Activated CD4-positive, alpha-beta T cell treated with anti-CD3 and anti-CD28 coated beads, Interleukin-2, amount 50 U/mL, for 16 hours (primary cell): ENCODE measurements around the gene PRKAA2.

Source experiments
- DNase-seq: peaks from one replicate; pipeline ENCODE4 v3.0.0-alpha.2; 2020

The PRKAA2 gene

GRCh38 chr1:56655991-56656613, 11.0 kb downstream of the PRKAA2 start:
- no peak for DNase-seq

- DNase-seq, result no peak
Observed at GRCh38 chr1:56658254-56658653, 13.1 kb downstream of the PRKAA2 start.

DNA sequence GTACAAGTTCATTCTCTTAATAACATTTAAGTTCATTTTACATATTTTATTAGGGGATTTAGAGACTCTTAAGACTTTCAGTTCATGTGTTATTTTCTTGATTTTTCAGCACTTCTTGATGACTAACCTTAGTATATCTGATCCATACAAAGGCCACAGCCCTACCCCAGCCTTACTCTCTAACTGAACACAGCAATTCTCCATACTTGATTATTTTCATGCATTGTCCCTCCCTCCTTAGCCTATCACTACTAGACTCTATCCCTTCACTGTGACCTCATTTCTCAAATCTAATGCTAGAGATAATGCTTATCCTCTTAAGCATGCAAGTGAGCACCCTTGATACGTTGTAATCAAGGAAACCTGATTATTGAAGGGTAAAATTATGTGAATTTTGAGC, 15.2 kb downstream of the PRKAA2 start:
- DNase-seq, result no peak

DNA sequence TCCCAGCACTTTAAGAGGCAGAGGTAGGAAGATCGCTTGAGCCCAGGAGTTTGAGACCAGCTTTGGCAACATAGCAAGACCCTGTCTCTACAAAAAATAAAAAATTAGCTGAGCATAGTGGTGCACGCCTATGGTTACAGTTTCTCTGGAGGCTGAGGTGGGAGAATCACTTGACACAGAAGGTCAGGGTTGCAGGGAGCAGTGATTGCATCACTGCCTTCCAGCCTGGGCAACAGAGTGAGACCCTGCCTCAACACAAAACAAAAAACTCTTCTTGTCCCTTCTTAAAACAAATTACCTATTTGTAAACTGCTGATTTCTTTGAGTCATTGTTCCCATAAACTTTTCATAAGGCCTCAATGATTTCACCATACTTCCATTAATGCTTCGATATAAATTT, 18.7 kb downstream of the PRKAA2 start:
- no peak for DNase-seq

DNA sequence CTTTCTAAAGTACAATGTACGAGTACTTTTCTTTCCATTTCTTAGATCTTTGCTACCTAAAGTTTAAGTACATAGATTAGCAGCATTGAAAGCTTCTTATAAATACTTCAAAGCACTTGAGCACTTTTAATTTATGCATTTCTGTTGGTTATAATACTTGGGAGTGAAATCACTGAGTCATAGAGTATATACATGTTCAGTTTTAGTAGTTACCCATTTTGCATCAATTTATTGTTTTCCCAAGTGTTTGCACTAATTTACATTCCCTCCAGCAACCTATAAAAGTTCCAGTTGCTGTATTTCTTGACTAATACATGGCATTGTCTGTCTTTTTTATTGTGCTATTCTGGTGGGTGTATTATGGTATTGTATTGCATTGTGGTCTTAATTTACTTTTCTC, 20.3 kb downstream of the PRKAA2 start:
- DNase-seq, result no peak

DNA sequence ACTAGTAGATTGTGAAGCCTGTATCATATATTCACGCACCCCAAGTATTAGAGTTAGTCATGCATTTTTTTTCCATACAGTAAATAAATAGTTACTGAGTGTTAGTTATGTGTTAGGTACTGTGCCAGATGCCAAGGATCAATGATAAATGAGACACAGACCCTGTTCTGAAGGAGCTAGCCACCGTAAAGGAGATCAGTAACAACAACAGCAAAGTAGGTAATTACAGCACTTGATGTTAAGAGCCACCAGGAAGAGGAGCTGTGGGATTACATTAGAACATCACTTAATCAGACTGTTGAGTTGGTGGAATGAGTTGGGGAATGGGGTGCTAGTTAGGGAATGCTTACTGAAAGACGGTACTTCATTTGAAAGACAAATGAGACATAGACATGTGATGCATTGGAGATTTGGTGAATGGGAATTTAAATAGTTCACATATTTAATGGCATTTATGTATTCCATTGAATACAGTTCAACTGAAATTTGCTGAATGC, 21.0 kb downstream of the PRKAA2 start:
- no peak for DNase-seq

DNA sequence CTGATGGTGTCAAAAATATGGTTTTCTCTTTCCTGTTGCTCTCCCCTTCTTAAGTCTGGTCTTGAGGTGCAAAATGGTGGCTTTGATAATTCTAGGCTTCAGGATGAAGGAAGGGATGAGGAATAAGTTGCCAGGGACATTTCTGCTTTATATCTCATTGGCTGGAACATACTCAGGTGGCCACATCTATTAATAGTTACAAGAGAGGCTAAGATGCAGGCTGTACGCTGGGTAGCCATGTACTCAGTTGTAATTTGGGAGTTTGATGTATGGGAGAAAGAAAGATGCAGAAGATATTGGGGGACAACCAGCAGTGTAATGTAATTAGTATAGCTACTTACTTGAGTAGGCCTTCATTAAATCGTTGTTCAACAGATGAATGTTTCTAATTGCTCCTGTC, 25.2 kb downstream of the PRKAA2 start:
- no peak for DNase-seq

DNA sequence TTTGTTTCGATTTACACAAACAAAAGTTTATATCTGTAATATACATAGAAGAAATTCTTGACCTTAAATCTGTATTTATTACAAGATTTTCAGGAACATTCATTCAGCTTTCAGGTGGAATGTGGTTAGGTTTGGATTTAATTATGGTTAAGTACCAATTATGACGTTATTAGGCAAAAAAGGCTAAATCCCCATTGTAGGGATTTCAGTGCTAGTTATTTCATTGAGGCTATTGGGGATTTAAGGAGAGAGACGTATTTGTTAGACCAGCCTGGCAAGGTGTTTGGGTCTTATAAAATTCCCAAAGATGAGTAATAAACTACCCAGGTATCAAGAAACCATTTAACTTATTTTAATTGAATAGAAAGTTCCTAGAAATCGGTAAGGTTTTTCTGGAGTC, 26.0 kb downstream of the PRKAA2 start:
- no peak for DNase-seq

- DNase-seq, result no peak
Observed at GRCh38 chr1:56671542-56671941, 26.4 kb downstream of the PRKAA2 start.

DNA sequence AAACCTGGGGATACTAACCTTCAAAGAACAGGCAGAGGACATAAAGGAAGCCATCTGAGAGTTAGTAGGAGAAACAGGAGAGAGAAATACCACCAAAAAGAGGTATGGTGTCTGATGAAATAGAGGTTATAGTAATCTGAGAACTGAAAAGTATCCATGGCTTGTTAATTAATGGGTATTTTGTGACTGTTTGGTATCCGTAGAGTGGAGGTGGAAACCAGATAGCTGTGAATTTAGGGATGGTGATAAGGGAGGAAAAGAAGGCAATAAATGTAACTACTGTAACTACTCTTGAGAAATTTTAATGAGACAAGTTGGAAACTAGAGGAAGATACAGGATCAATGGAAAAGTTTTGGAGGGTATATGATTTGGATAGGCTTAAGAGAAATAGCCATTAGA, 27.5 kb downstream of the PRKAA2 start:
- no peak for DNase-seq

DNA sequence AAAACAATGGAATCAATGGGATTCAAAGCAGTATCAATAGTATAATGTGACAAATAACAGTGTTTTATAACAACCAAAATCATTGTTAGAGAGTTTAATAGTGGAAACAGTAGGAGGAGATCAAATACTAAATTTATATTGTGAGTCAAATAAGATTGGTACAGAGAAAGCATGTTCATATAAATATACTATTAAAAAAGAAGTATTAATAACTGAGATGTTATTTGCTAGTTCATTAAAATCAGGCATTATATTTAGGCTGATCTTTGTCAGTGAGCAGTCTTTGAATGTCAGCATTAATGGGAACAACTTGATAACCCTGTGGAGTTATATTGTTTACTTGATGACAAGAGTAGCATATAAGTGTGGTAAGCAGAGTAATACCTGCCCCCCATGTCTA, 30.6 kb downstream of the PRKAA2 start:
- no peak for DNase-seq

DNA sequence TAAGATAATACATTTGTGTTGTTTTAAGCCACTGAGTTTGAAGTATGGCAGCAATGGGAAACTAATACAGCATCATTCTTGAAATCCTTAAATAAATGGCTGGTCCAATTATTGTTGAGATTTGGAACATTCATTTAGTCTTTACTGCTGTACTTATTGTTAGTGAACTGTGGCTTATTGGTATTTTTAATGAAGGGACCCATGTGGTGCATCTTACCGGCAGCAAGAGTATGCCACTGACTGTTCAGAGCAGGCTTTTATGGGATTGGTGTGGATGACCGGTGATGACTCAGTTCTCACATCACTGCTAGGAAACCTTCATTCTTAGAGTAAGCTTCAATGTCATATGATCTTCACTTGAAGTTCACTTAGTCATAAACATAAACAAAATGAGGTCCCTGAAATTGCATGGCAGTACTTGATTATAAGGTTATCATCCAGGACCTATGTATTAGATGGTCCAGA, 31.5 kb downstream of the PRKAA2 start:
- no peak for DNase-seq

- DNase-seq, result no peak
Observed at GRCh38 chr1:56683569-56683968, 38.5 kb downstream of the PRKAA2 start.

- no peak for DNase-seq
Observed at GRCh38 chr1:56686169-56686568, 41.1 kb downstream of the PRKAA2 start.

- peak; percentile 65 for DNase-seq
Observed at GRCh38 chr1:56688522-56689026, 43.5 kb downstream of the PRKAA2 start.

- no peak for DNase-seq
Observed at GRCh38 chr1:56696663-56697062, 51.5 kb downstream of the PRKAA2 start.

DNA sequence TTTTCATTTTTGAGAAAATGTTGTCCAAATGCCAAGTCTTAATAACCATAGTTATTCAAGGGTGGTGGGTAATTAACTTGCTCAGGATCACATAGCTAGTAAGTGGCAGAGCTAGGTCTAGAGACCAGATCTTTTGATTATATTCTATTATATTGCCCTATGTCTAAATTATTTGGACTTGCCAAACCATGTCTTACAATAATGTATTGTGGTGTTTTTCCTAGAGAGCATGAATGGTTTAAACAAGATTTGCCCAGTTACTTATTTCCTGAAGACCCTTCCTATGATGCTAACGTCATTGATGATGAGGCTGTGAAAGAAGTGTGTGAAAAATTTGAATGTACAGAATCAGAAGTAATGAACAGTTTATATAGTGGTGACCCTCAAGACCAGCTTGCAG, 58.6 kb downstream of the PRKAA2 start:
- no peak for DNase-seq

- no peak for DNase-seq
Observed at GRCh38 chr1:56707379-56707778, 62.3 kb downstream of the PRKAA2 start.

- peak; percentile 46 for DNase-seq
Observed at GRCh38 chr1:56709269-56709880, 64.3 kb downstream of the PRKAA2 start.

DNA sequence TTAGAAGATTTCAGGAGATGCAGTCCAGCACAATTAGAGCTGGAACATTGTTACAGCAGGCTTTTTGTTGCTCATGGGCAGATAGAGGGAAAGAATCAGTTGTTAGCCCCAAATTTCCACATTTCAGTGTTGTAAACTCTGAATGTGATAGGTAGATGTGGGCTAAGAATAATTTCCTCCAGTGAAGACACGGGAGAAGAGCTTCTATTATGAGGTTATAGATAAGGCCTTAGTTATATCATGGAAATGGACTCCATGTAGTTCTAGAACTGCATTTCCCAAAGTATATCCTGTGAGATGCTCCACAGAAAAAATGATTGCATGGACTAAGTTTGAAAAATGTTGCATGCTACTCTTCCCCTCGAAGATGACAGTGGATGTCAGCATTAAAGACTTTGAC, 64.9 kb downstream of the PRKAA2 start:
- no peak for DNase-seq

- DNase-seq, result no peak
Observed at GRCh38 chr1:56710646-56711045, 65.5 kb downstream of the PRKAA2 start.

DNA sequence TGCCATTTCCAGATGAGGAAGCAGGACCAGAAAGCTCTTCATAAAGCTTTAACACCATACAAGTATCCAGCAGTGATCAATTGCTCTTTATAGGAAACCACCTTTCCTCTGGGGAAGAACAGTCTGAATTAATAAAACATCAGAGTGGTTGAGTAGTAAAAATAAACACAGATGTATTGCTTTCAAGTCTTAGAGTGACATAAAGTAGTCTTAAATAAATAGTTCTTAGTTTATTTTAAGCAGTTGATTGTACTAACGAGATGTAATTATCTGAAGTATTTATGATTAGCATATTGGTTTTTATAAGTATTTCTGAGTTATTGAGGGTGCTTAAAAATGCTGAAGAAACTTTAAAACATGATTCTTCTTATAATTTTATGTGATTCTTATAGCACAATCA, 67.0 kb downstream of the PRKAA2 start:
- no peak for DNase-seq

GRCh38 chr1:56713112-56713511, 68.0 kb downstream of the PRKAA2 start:
- no peak for DNase-seq

- DNase-seq, result no peak
Observed at GRCh38 chr1:56715156-56715555, 70.0 kb downstream of the PRKAA2 start.

GRCh38 chr1:56719171-56719570, 74.1 kb downstream of the PRKAA2 start:
- no peak for DNase-seq
